LHCN-M2 (cell line): ENCODE measurements around the gene ANXA6. TPM values are rescaled to one million over a fixed set of nuclear protein-coding genes. Genes with fewer than 3 reads are reported as not detected.

Experiments
- DNase-seq: peaks from one replicate; pipeline ENCODE4 v3.0.0-alpha.2; 2012; ENCODE audit warnings: low read depth
- total RNA-seq: library from RNA; depleted of rRNA; stranded (reverse); fragments of >200 nt; gene quantifications from 2 replicates; pipeline ENCODE4 v1.2.3, GENCODE V29; 2014

ANXA6 gene
- total RNA-seq, 1 experiment from 2014 or later, result 795 TPM

- peak; percentile 29 for DNase-seq
These were observed 2.4 kb downstream of the ANXA6 start for GRCh38 chr5:151154931-151155774.

GRCh38 chr5:151153766-151154272 lies 3.8 kb downstream of the ANXA6 start:
- DNase-seq, result no peak

- no peak for DNase-seq
These were observed 4.3 kb downstream of the ANXA6 start for GRCh38 chr5:151153300-151153699.

GRCh38 chr5:151151793-151152192 lies 5.8 kb downstream of the ANXA6 start:
- peak; percentile 57 for DNase-seq

- DNase-seq, result no peak
These were observed 6.3 kb downstream of the ANXA6 start for GRCh38 chr5:151151263-151151660.

GRCh38 chr5:151150471-151151262 lies 6.9 kb downstream of the ANXA6 start:
- DNase-seq, result no peak

- no peak for DNase-seq
These were observed 9.0 kb downstream of the ANXA6 start for GRCh38 chr5:151148583-151148982.

- no peak for DNase-seq
These were observed 10.5 kb downstream of the ANXA6 start for GRCh38 chr5:151147033-151147432.

GRCh38 chr5:151146061-151146460 lies 11.5 kb downstream of the ANXA6 start:
- no peak for DNase-seq

GRCh38 chr5:151144922-151145321 lies 12.7 kb downstream of the ANXA6 start:
- DNase-seq, result no peak

- no peak for DNase-seq
These were observed 13.3 kb downstream of the ANXA6 start for GRCh38 chr5:151144275-151144674.

- DNase-seq, result no peak
These were observed 13.9 kb downstream of the ANXA6 start for GRCh38 chr5:151143645-151144044.

- DNase-seq, result no peak
These were observed 14.6 kb downstream of the ANXA6 start for GRCh38 chr5:151142933-151143332.

- no peak for DNase-seq
These were observed 16.0 kb downstream of the ANXA6 start for GRCh38 chr5:151141535-151141934.

- no peak for DNase-seq
These were observed 16.7 kb downstream of the ANXA6 start for GRCh38 chr5:151140686-151141459.

GRCh38 chr5:151139646-151140045 lies 17.9 kb downstream of the ANXA6 start:
- DNase-seq, result no peak

- no peak for DNase-seq
These were observed 18.6 kb downstream of the ANXA6 start for GRCh38 chr5:151139015-151139414.

- DNase-seq, result no peak
These were observed 19.5 kb downstream of the ANXA6 start for GRCh38 chr5:151138114-151138513.

- no peak for DNase-seq
These were observed 20.3 kb downstream of the ANXA6 start for GRCh38 chr5:151137067-151137825.

GRCh38 chr5:151134228-151134627 lies 23.4 kb downstream of the ANXA6 start:
- no peak for DNase-seq

- no peak for DNase-seq
These were observed 24.6 kb downstream of the ANXA6 start for GRCh38 chr5:151132963-151133362.
